DOHH2 (cell line): ENCODE data around the gene ATP4B.

ENCODE experiments used
- H3F3A ChIP-seq: fragments of 200-600 bp; sonication (generic), shearing (Covaris generic); 2 replicates; pipeline ENCODE4 v1.6.0; 2016; ENCODE audit warnings: antibody characterized with exemption, mild to moderate bottlenecking; ENCODE audit not compliant: control insufficient read depth, insufficient read depth
- H3K27ac ChIP-seq: fragments of 200-600 bp; sonication (generic); 2 replicates; pipeline ENCODE4 v1.5.1; 2014; ENCODE audit warnings: low read depth, mild to moderate bottlenecking, low read length, moderate library complexity
- H3K27me3 ChIP-seq: fragments of 200-600 bp; sonication (generic); 2 replicates; pipeline ENCODE4 v1.6.1; 2014; ENCODE audit warnings: mild to moderate bottlenecking, low read length, mixed read lengths; ENCODE audit not compliant: control insufficient read depth
- H3K36me3 ChIP-seq: fragments of 200-600 bp; sonication (generic); 2 replicates; pipeline ENCODE4 v1.6.1; 2014; ENCODE audit warnings: mild to moderate bottlenecking, low read length, moderate library complexity, mixed read lengths; ENCODE audit not compliant: control insufficient read depth
- H3K4me1 ChIP-seq: fragments of 200-600 bp; sonication (generic); 2 replicates; pipeline ENCODE4 v1.6.1; 2014; ENCODE audit warnings: mild to moderate bottlenecking, low read length, mixed read lengths; ENCODE audit not compliant: control insufficient read depth
- H3K4me2 ChIP-seq: fragments of 200-600 bp; sonication (generic); 2 replicates; pipeline ENCODE4 v1.6.0; 2014; ENCODE audit warnings: mild to moderate bottlenecking, low read length, moderate library complexity
- H3K4me3 ChIP-seq: fragments of 200-600 bp; sonication (generic); 2 replicates; pipeline ENCODE4 v1.5.1; 2014; ENCODE audit warnings: mild to moderate bottlenecking, low read length, mixed read lengths
- H3K79me2 ChIP-seq: fragments of 200-600 bp; sonication (generic); 2 replicates; pipeline ENCODE4 v1.6.1; 2014; ENCODE audit warnings: mild to moderate bottlenecking, low read length, mixed read lengths; ENCODE audit not compliant: control insufficient read depth
- H3K9me2 ChIP-seq: fragments of 200-600 bp; sonication (generic); replicated peaks from 2 replicates; pipeline ENCODE4 v1.6.1; 2014; ENCODE audit warnings: mild to moderate bottlenecking, low read length, mixed read lengths; ENCODE audit not compliant: control insufficient read depth
- H3K9me3 ChIP-seq: fragments of 200-600 bp; sonication (generic); 2 replicates; pipeline ENCODE4 v1.6.1; 2014; ENCODE audit warnings: antibody characterized with exemption, low read length, mixed read lengths; ENCODE audit not compliant: control insufficient read depth, insufficient read depth
- H4K20me1 ChIP-seq: fragments of 200-600 bp; sonication (generic); 2 replicates; pipeline ENCODE4 v1.6.0; 2014; ENCODE audit warnings: low read depth, mild to moderate bottlenecking, antibody characterized with exemption, low read length, moderate library complexity; ENCODE audit not compliant: control insufficient read depth, insufficient read depth
- EZH2phosphoT487 ChIP-seq: fragments of 200-600 bp; sonication (generic); IDR thresholded peaks from 2 replicates; pipeline ENCODE4 v1.6.1; 2017; ENCODE audit warnings: borderline replicate concordance, mild to moderate bottlenecking, antibody characterized with exemption, low read length, moderate library complexity, mixed read lengths
- TF ChIP-seq, protein P1 (sequence below): fragments of 200-600 bp; sonication (generic); IDR thresholded peaks from one replicate; pipeline ENCODE4 v1.5.1; 2014; ENCODE audit warnings: antibody characterized with exemption, mild to moderate bottlenecking, low read depth, low read length; ENCODE audit not compliant: poor library complexity, severe bottlenecking

ATP4B gene

DNA sequence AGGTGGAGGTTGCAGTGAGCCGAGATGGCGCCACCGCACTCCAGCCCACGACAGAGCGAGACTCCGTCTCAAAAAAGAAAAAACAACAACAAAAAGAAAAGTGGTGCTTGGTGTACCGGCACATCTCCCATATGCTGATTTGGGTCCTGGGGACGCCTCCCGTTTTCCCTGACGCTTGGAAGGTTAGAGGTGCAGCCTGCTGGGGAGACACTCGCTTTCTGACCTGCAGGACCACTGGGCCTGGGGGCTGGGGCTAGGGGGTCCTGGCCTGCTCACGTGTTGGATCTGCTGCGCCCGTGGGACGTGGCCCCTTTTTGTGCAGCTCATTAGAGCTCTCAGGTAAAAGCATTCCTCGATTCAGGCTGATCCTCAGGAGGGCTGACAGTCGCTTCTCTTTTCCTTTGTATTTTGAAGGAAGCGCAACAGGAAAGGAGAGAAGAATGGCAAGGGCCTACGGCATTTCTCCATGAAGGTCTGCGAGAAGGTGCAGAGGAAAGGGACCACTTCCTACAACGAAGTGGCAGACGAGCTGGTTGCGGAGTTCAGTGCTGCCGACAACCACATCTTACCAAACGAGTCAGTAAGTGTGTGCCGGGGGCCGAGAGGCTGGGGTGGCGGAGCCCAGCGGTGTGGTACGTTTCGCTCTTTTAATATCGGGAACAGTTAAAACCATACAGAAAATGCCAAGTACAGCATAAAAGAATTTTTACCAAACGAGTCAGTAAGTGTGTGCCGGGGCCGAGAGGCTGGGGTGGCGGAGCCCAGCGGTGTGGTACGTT is 25.1 kb downstream of the ATP4B start:
- Histone ChIP-seq H3K27ac (no peak overlapping the region), H3K27me3 (no peaks in the 10 kb centered on the region), H3F3A (no peaks in the 10 kb centered on the region), H3K36me3 (peaks cover 97% of the 10 kb centered on the region), H3K4me3 (no peak overlapping the region), H3K4me1 (no peaks in the 10 kb centered on the region), H3K79me2 (peaks cover 34% of the 10 kb centered on the region), H4K20me1 (peaks cover 14% of the 10 kb centered on the region; the same call in 1 of the 2 replicates), H3K4me2 (no peak overlapping the region), H3K9me3 (no peaks in the 10 kb centered on the region), H3K9me2 (no peaks in the 10 kb centered on the region)
- no peak for TF ChIP-seq EZH2phosphoT487
- TF ChIP-seq, protein P1, sequence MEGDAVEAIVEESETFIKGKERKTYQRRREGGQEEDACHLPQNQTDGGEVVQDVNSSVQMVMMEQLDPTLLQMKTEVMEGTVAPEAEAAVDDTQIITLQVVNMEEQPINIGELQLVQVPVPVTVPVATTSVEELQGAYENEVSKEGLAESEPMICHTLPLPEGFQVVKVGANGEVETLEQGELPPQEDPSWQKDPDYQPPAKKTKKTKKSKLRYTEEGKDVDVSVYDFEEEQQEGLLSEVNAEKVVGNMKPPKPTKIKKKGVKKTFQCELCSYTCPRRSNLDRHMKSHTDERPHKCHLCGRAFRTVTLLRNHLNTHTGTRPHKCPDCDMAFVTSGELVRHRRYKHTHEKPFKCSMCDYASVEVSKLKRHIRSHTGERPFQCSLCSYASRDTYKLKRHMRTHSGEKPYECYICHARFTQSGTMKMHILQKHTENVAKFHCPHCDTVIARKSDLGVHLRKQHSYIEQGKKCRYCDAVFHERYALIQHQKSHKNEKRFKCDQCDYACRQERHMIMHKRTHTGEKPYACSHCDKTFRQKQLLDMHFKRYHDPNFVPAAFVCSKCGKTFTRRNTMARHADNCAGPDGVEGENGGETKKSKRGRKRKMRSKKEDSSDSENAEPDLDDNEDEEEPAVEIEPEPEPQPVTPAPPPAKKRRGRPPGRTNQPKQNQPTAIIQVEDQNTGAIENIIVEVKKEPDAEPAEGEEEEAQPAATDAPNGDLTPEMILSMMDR = no peak

DNA sequence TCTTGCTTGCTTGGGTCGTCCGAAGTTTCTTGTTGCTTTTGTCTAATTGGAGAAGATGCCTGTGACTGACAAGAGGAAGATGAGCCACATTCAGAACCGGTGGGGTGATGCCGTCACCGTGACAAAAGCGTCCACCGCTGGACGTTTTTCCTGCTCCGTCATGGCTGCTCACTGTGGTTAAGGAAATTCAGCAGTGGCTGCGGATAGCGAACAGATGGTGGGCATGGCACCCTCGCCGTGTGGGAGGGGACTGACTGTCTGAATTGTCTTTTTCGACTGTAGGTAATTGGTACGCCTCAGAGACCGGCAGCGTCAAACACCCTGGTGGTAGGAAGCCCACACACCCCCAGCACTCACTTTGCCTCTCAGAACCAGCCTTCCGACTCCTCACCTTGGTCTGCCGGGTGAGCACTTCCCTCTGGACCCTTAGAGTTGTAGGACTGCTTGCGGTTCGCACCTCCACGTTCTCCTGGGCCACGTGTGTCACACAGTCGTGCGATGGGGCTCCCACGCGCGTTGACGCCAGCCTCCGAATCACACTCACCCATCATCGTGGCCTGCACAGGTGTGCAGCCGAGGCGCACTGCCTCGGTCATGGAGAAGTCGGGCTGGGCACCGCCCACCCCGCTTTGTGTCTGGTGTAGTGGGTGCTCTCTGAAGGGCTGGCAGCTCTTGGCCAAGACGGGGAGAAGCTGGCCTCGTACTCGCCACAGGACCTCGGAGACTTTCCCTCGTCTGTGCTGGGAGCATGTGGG is 26.5 kb downstream of the ATP4B start:
- Histone ChIP-seq H3K4me2 (no peak overlapping the region), H3K9me3 (no peaks in the 10 kb centered on the region), H3K9me2 (no peaks in the 10 kb centered on the region), H3K79me2 (peaks cover 48% of the 10 kb centered on the region), H3K4me3 (no peak overlapping the region), H3K36me3 (peaks cover 97% of the 10 kb centered on the region), H3F3A (no peaks in the 10 kb centered on the region), H4K20me1 (peaks cover 18% of the 10 kb centered on the region; the same call in 1 of the 2 replicates), H3K27me3 (no peaks in the 10 kb centered on the region), H3K27ac (no peak overlapping the region), H3K4me1 (no peaks in the 10 kb centered on the region)
- TF ChIP-seq, protein P1 = no peak
- no peak for TF ChIP-seq EZH2phosphoT487

GRCh38 chr13:113630804-113631203 is 27.2 kb downstream of the ATP4B start:
- Histone ChIP-seq H3K36me3 (peaks cover 97% of the 10 kb centered on the region), H4K20me1 (peaks cover 21% of the 10 kb centered on the region; the same call in 1 of the 2 replicates), H3K27ac (no peak overlapping the region), H3K4me2 (no peak overlapping the region), H3K27me3 (no peaks in the 10 kb centered on the region), H3K4me1 (no peaks in the 10 kb centered on the region), H3K9me3 (no peaks in the 10 kb centered on the region), H3F3A (no peaks in the 10 kb centered on the region), H3K9me2 (no peaks in the 10 kb centered on the region), H3K79me2 (peaks cover 55% of the 10 kb centered on the region), H3K4me3 (no peak overlapping the region)
- no peak for TF ChIP-seq EZH2phosphoT487
- TF ChIP-seq, protein P1 = no peak
